IMR-90 (cell line): Measurements from ENCODE around the gene HLA-A. TPM values are rescaled to one million over a fixed set of nuclear protein-coding genes. Genes with fewer than 3 reads are reported as not detected.

ENCODE experiments used
- ATAC-seq: fragments of 200-7000 bp; cut with Tn5 transposase; 2 replicates; pipeline ENCODE4 v1.9.1; 2020; ENCODE audit warnings: low read depth, mild to moderate bottlenecking, moderate library complexity
- BruUV-seq: library from RNA; stranded (reverse); fragments of 400-500 nt; replicated peaks from 2 replicates; lab custom pipeline; 2021; lab: Mats Ljungman, UMichigan
- CTCF ChIA-PET: fragments of 300-600 bp; formaldehyde crosslinking; extraction: SDS; loops from one replicate; lab custom pipeline; 2021; ENCODE audit warnings: antibody characterized with exemption; lab: Yijun Ruan, JAX
- POLR2A ChIA-PET: fragments of 300-600 bp; sonication (Branson Sonifier 250); formaldehyde crosslinking; loops from one replicate; lab custom pipeline; 2022; ENCODE audit warnings: antibody characterized with exemption; ENCODE audit not compliant: unreplicated experiment; lab: Charles Lee
- DNase-seq: peaks from one replicate; pipeline ENCODE4 v3.0.0; 2013
- H2AFZ ChIP-seq: replicated peaks from 2 replicates; pipeline ENCODE3; 2013; ENCODE audit warnings: low read length, mild to moderate bottlenecking; ENCODE audit not compliant: poor library complexity
- H2AK5ac ChIP-seq: 2 replicates; pipeline ENCODE4 v1.6.1; 2013; ENCODE audit warnings: low read depth, low read length, inconsistent platforms
- H2AK9ac ChIP-seq: replicated peaks from 2 replicates; pipeline ENCODE3; 2013; ENCODE audit warnings: mild to moderate bottlenecking, low read depth, low read length, moderate library complexity; ENCODE audit not compliant: poor library complexity
- H2BK120ac ChIP-seq: 2 replicates; pipeline ENCODE4 v1.6.1; 2013; ENCODE audit warnings: low read depth, low read length, inconsistent platforms
- H2BK15ac ChIP-seq: 3 replicates; pipeline ENCODE4 v1.6.1; 2013; ENCODE audit warnings: low read depth, low read length, inconsistent platforms
- H2BK20ac ChIP-seq: 2 replicates; pipeline ENCODE4 v1.6.1; 2013; ENCODE audit warnings: low read depth, mild to moderate bottlenecking, inconsistent platforms, low read length, moderate library complexity
- H2BK5ac ChIP-seq: 2 replicates; pipeline ENCODE4 v1.6.1; 2013; ENCODE audit warnings: mild to moderate bottlenecking, low read depth, low read length, inconsistent platforms; ENCODE audit not compliant: poor library complexity, severe bottlenecking
- H3K14ac ChIP-seq: replicated peaks from 2 replicates; pipeline ENCODE4 v1.6.1; 2013; ENCODE audit warnings: low read depth, low read length, inconsistent platforms
- H3K18ac ChIP-seq: 2 replicates; pipeline ENCODE4 v1.6.1; 2013; ENCODE audit warnings: low read depth, low read length, control low read depth
- H3K23ac ChIP-seq: 2 replicates; pipeline ENCODE4 v1.6.1; 2013; ENCODE audit warnings: low read depth, low read length, inconsistent platforms
- H3K27ac ChIP-seq: 2 replicates; pipeline ENCODE4 v1.5.1; 2013; ENCODE audit warnings: mild to moderate bottlenecking, control low read depth, low read length; ENCODE audit not compliant: insufficient read depth
- H3K27me3 ChIP-seq: 2 replicates; pipeline ENCODE4 v1.6.1; 2013; ENCODE audit warnings: low read length; ENCODE audit not compliant: control insufficient read depth, insufficient read depth
- H3K36me3 ChIP-seq: 2 replicates; pipeline ENCODE4 v1.6.1; 2013; ENCODE audit warnings: low read length, mixed read lengths; ENCODE audit not compliant: control insufficient read depth, insufficient read depth
- H3K4ac ChIP-seq: 2 replicates; pipeline ENCODE4 v1.6.1; 2013; ENCODE audit warnings: low read depth, low read length, inconsistent platforms
- H3K4me1 ChIP-seq: 2 replicates; pipeline ENCODE4 v1.6.1; 2013; ENCODE audit warnings: low read length, mixed read lengths; ENCODE audit not compliant: control insufficient read depth, insufficient read depth
- H3K4me2 ChIP-seq: 2 replicates; pipeline ENCODE4 v1.6.1; 2013; ENCODE audit warnings: low read depth, mild to moderate bottlenecking, control low read depth, low read length, moderate library complexity
- H3K4me3 ChIP-seq: 2 replicates; pipeline ENCODE4 v1.5.1; 2013; ENCODE audit warnings: low read depth, mild to moderate bottlenecking, control low read depth, low read length, moderate library complexity; ENCODE audit not compliant: insufficient read depth
- H3K56ac ChIP-seq: 2 replicates; pipeline ENCODE4 v1.6.1; 2013; ENCODE audit warnings: low read length, inconsistent platforms; ENCODE audit not compliant: insufficient read depth; ENCODE audit errors: extremely low read depth
- H3K79me1 ChIP-seq, 2 experiments: 2 replicates each; pipeline ENCODE4 v1.6.1; 2013; ENCODE audit warnings: low read length in 2 of 2, inconsistent platforms in 1 of 2, low read depth in 1 of 2
- H3K9ac ChIP-seq: 2 replicates; pipeline ENCODE4 v1.6.1; 2013; ENCODE audit warnings: low read depth, low read length, control low read depth
- H3K9me1 ChIP-seq: 2 replicates; pipeline ENCODE4 v1.6.1; 2013; ENCODE audit warnings: low read length, inconsistent platforms; ENCODE audit not compliant: insufficient read depth
- H3K9me3 ChIP-seq: 2 replicates; pipeline ENCODE4 v1.6.1; 2013; ENCODE audit warnings: low read length; ENCODE audit not compliant: control insufficient read depth, insufficient read depth
- H4K20me1 ChIP-seq: 2 replicates; pipeline ENCODE4 v1.6.1; 2013; ENCODE audit warnings: low read length, inconsistent platforms; ENCODE audit not compliant: insufficient read depth
- H4K5ac ChIP-seq: 2 replicates; pipeline ENCODE4 v1.6.1; 2013; ENCODE audit warnings: mild to moderate bottlenecking, low read depth, low read length, control low read depth
- H4K8ac ChIP-seq, 2 experiments: 2 replicates each; pipeline ENCODE4 v1.6.1; 2013; ENCODE audit warnings: low read depth in 2 of 2, low read length in 2 of 2, control low read depth in 1 of 2, inconsistent platforms in 1 of 2
- H4K91ac ChIP-seq: 2 replicates; pipeline ENCODE4 v1.6.1; 2013; ENCODE audit warnings: low read depth, low read length, inconsistent platforms; ENCODE audit not compliant: insufficient read depth
- BHLHE40 ChIP-seq: fragments of 150-350 bp; IDR thresholded peaks from 2 replicates; pipeline ENCODE4 v1.6.1; 2016; ENCODE audit warnings: mild to moderate bottlenecking, low read depth, low read length
- CEBPB ChIP-seq: IDR thresholded peaks from 2 replicates; pipeline ENCODE4 v1.6.1; 2012; ENCODE audit warnings: low read depth, low read length, improper control_type of control experiment
- CHD1 ChIP-seq: IDR thresholded peaks from 2 replicates; pipeline ENCODE4 v1.6.1; 2012; ENCODE audit warnings: low read depth, low read length, improper control_type of control experiment
- CTCF ChIP-seq: conservative IDR thresholded peaks from 2 replicates; pipeline ENCODE4 v1.5.1; 2012; ENCODE audit warnings: mild to moderate bottlenecking, low read depth, low read length, improper control_type of control experiment
- ELK1 ChIP-seq: fragments of 150-350 bp; IDR thresholded peaks from 2 replicates; pipeline ENCODE4 v1.6.1; 2016; ENCODE audit warnings: low read depth, mild to moderate bottlenecking, low read length, moderate library complexity, borderline replicate concordance
- FOS ChIP-seq: fragments of 150-350 bp; IDR thresholded peaks from 2 replicates; pipeline ENCODE4 v1.6.1; 2016; ENCODE audit warnings: low read depth, low read length
- MAFK ChIP-seq: IDR thresholded peaks from 2 replicates; pipeline ENCODE4 v1.6.1; 2012; ENCODE audit warnings: low read depth, low read length, improper control_type of control experiment
- MAZ ChIP-seq: IDR thresholded peaks from 2 replicates; pipeline ENCODE4 v1.6.1; 2012; ENCODE audit warnings: low read depth, mild to moderate bottlenecking, low read length, improper control_type of control experiment, moderate library complexity, borderline replicate concordance
- MXI1 ChIP-seq: IDR thresholded peaks from 2 replicates; pipeline ENCODE4 v1.6.1; 2012; ENCODE audit warnings: low read depth, mild to moderate bottlenecking, low read length, moderate library complexity, borderline replicate concordance
- NFE2L2 ChIP-seq: fragments of 150-350 bp; IDR thresholded peaks from 2 replicates; pipeline ENCODE4 v1.6.1; 2016; ENCODE audit warnings: low read depth, mild to moderate bottlenecking, low read length
- POLR2A ChIP-seq: IDR thresholded peaks from 2 replicates; pipeline ENCODE4 v1.6.1; 2012; ENCODE audit warnings: mild to moderate bottlenecking, low read depth, low read length
- RAD21 ChIP-seq: IDR thresholded peaks from 2 replicates; pipeline ENCODE4 v1.6.1; 2012; ENCODE audit warnings: low read length, improper control_type of control experiment
- RCOR1 ChIP-seq: IDR thresholded peaks from 2 replicates; pipeline ENCODE4 v1.6.1; 2012; ENCODE audit warnings: mild to moderate bottlenecking, low read length, improper control_type of control experiment; ENCODE audit not compliant: insufficient replicate concordance
- RFX5 ChIP-seq: IDR thresholded peaks from 2 replicates; pipeline ENCODE4 v1.8.0; 2012; ENCODE audit warnings: low read depth, mild to moderate bottlenecking, low read length, moderate library complexity
- SMC3 ChIP-seq: fragments of 150-350 bp; IDR thresholded peaks from 2 replicates; pipeline ENCODE4 v1.6.1; 2016; ENCODE audit warnings: low read depth, mild to moderate bottlenecking, antibody characterized with exemption, low read length, moderate library complexity
- USF2 ChIP-seq: fragments of 150-350 bp; IDR thresholded peaks from 2 replicates; pipeline ENCODE4 v1.6.1; 2017; ENCODE audit warnings: mild to moderate bottlenecking, antibody characterized with exemption, low read length, low read depth
- WGBS, 2 experiments: methylation state at CpG; one replicate each; pipeline versions ENCODE4 v1.1.5 to v1.1.7; 2013; ENCODE audit warnings: missing lambda C conversion rate in 2 of 2; ENCODE audit not compliant: insufficient read length in 1 of 2; ENCODE audit errors: extremely low coverage in 2 of 2; 5-methylcytosine and 5-hydroxymethylcytosine counted together
- dilution Hi-C: fragments of 300-500 bp; cut with HindIII; formaldehyde crosslinking; loops from one replicate; pipeline ENCODE4 v1.14.3; 2018; ENCODE audit warnings: low sequenced_read_pairs; ENCODE audit not compliant: unreplicated experiment
- in situ Hi-C: fragments of 300-500 bp; cut with MboI; formaldehyde crosslinking; loops from 3 replicates; pipeline ENCODE4 v1.14.3; 2019; ENCODE audit warnings: low sequenced_read_pairs, inconsistent platforms, mixed read lengths
- intact Hi-C: fragments of 100-400 bp; cut with micrococcal nuclease; formaldehyde crosslinking; loops from 2 replicates; pipeline ENCODE4 v1.10.0; 2022
- polyA plus RNA-seq, 3 experiments: library from polyadenylated mRNA; depleted of rRNA; stranded (reverse); fragments of >200 nt; gene quantifications; 2 replicates each; pipeline ENCODE4 v1.2.3, GENCODE V29; 2012; ENCODE audit warnings: low replicate concordance in 1 of 3
- total RNA-seq: library from RNA; depleted of rRNA; stranded (reverse); fragments of >200 nt; gene quantifications from 2 replicates; pipeline ENCODE4 v1.2.3, GENCODE V29; 2012

The HLA-A gene
- total and polyA plus RNA-seq, 2 of the 4 experiments (the other 2 are of a cell fraction), result 94.5 to 218 TPM

- in situ Hi-C loops (no loop called here), dilution Hi-C loops (no loop called here), intact Hi-C loops (no loop called here)
- Histone ChIP-seq H3K14ac (no peak overlapping the region), H4K8ac (no peak overlapping the region), H3K27ac (no peak overlapping the region), H2BK20ac (no peak overlapping the region), H3K9me3 (no peaks in the 10 kb centered on the region), H2BK5ac (no peak overlapping the region), H3K4me3 (no peak overlapping the region), H3K27me3 (peaks cover 1% of the 10 kb centered on the region; the same call in 1 of the 2 replicates), H3K23ac (no peak overlapping the region), H2AK9ac (no peak overlapping the region), H2BK15ac (no peak overlapping the region), H3K56ac (no peak overlapping the region), H4K91ac (no peak overlapping the region), H3K9ac (no peak overlapping the region), H3K36me3 (no peaks in the 10 kb centered on the region), H4K5ac (no peak overlapping the region), H3K4me2 (no peak overlapping the region), H3K18ac (no peak overlapping the region), H2AK5ac (no peak overlapping the region), H3K4me1 (no peaks in the 10 kb centered on the region), H2BK120ac (no peak overlapping the region), H3K4ac (no peak overlapping the region), H4K20me1 (no peaks in the 10 kb centered on the region), H3K9me1 (no peaks in the 10 kb centered on the region; the same call in 1 of the 2 replicates), H3K79me1 (peaks cover 0 to 8% of the 10 kb centered on the region in 2 experiments; a peak in 1 of 4 replicates), H2AFZ (no peak overlapping the region)
- DNase-seq, result no peak
- TF ChIP-seq MXI1 (no peak), FOS (no peak), BHLHE40 (no peak), MAFK (no peak), SMC3 (no peak), MAZ (no peak), POLR2A (no peak), RCOR1 (no peak), CTCF (no peak), NFE2L2 (no peak), RAD21 (no peak), RFX5 (no peak), ELK1 (no peak), CEBPB (no peak), USF2 (no peak), CHD1 (no peak)
- CTCF ChIA-PET, result no interaction called here
- no TSS peak for BruUV-seq
- POLR2A ChIA-PET, result no interaction called here
- no peak for ATAC-seq
- WGBS, 2 experiments, result no CpG with 5 or more reads among the region's 3 CpGs
Measured at GRCh38 chr6:29924287-29924686, 18.0 kb upstream of the HLA-A start.
